OCI-M1 (cell line): Measurements from ENCODE around the gene IDI1.
"Not testable (repeated sequence)": the region's sequence is repeated elsewhere in the genome, so short reads cannot be mapped to it uniquely, and the experiment has no call there.

Experiments
- DNase-seq: peaks from one replicate; lab custom pipeline; 2025; lab: John Stamatoyannopoulos, UW

Gene IDI1

DNA sequence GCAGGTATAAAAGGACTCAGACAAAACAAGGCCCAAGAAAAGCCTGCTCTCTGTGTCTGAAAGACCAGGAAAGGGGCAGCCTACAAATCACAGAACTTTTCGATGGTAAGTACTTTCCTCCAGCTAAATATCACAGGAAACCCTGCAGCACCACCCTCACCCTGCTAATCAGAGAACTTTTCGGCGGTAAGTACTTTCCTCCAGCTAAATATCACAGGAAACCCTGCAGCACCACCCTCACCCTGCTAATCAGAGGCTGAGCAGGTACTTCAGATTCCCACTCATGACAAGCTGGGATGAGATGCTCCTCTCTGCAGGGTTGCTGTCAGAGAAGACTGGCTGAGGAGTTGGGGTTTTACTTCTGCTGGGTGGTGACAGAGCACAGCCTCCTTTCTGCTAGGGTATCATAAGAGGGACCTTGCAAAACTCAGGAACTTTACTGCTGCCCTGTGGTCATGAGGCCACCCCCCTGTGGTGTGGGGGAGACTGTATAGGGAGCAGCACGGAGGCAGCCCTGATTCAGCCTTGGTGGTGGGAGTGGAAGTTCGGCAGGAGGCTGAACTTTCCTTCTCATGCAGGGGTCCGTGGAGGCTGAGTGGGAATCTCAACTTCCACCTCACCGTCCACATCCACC is 14.4 kb upstream of the IDI1 start:
- DNase-seq = no peak

DNA sequence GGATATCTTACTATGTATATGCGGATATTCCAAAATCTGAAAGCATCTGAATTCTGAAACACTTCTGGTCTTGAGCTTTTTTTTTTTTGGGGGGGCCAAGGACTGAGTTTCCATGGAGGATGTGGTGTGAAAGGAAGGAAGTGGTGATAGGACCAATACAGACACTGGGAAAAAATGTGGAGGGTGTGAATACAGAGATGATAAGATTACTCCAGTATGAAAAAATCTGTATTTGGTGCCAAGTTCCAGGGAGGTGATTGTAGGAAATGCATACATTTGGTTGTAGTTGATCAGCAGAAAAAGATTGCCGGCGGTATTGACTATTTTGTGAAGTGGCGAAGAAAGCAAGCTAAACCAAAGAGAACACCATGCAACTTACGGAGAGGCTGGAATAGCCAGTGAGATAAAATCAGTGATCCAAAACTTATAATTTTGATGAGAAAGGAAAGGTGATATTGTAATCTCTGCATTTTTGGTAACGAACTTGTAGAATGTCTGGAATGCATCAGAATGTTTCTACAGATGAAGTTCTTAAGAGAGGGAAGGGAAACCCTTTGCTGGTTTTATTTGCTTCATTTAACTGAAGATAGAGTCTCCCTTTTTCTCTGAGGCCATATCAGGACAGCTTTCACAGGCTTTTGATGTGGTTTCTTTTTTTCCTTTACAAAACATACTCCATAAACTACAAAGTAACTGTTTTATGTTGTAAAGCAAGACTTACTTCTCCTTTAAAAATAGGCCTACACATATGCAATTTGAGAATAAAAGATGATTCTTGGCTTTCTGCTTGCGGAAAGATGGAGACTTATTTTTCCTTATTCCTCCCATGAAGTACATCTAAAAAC is 13.2 kb upstream of the IDI1 start:
- no peak for DNase-seq

- DNase-seq = no peak
These were observed 11.0 kb upstream of the IDI1 start for GRCh38 chr10:1059902-1060301.

DNA sequence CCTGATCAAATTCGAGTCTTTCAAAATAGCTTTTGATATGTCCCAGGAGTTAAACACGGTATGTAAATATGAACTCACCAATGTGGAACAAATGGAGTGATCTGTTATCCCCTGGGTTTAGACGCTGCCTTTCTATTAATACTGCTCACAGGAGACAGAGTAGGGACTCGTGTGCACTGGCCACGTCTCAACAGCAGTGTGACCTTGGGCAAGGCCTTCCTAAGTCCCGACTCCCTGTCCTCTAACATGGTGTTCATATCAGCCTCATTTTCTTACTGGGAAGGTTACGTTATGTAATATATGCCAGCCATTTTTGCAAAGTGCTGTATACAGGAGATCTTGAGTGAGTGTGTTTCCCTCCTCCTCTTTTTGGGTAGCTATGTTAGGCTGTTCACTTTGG is 9.1 kb upstream of the IDI1 start:
- peak; percentile 37 for DNase-seq

DNA sequence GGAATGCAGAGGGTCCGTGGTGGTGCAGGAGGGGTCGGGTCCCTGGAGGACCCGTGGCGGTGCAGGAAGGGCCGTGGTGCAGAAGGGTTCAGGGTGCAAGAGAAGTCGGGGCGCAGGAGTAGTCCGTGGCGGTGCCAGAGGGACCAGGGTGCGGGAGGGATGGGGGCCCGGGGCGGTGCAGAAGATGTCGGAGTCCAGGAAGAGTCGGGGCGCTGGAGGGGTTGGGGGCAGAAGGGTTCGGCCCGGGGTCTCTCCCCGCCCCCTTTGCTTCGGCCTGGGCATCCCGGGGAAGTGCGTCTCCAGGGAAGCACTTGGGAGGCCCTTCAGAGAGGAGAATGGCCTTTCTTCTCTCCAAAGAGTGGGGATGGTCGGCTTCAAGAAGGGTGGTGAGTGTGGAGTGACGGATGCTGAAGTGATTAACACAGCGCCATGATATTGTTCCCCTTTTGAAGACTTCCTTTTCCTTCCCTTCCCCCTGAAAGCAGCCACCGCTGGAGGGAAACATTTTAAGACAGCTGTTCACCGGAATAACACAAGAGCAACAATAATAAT is 8.3 kb upstream of the IDI1 start:
- peak; percentile 64 for DNase-seq

- DNase-seq = peak; percentile 89
These were observed 7.6 kb upstream of the IDI1 start, which contains the start of gene WDR37 for GRCh38 chr10:1056326-1057105. WDR37 (plus strand) TSS chr10:1056385; CDS start chr10:1072156, 15,771 bp downstream.

DNA sequence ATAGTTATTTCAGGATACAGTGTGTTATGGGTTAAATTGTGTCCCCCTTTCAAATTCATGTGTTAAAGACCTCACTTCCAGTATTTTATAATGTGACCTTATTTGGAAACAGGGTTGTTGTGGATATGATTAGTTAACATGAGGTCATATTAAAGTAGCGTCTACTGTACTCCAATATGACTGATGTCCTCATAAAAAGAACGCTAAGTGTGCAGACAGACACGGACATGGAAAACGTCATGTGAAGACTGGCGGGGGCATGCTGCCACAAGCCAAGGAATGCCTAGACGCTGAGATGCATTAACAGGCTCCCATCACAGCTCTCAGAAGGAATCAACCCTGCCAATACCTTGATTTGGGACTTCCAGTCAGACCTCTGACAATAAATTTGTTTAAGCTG is 5.8 kb upstream of the IDI1 start:
- DNase-seq = no peak

DNA sequence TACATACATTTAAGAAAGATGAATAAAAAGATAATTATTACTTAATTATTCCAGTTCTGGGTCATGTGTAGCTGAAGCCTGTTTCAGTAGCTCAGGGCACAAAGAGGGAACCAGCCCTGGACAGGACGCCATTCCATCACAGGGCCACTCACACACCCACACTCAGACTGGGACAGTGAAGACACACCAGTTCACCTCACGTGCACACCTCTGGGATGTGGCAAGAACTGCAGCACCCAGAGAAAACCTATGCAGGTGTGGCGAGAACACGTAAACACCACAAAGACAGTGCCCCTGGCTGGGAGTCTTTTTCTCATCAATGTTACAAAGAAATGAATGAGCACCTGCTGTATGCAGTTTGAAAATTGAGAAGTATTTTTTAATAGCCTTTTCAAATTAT is 1.6 kb upstream of the IDI1 start:
- DNase-seq = peak; percentile 41

DNA sequence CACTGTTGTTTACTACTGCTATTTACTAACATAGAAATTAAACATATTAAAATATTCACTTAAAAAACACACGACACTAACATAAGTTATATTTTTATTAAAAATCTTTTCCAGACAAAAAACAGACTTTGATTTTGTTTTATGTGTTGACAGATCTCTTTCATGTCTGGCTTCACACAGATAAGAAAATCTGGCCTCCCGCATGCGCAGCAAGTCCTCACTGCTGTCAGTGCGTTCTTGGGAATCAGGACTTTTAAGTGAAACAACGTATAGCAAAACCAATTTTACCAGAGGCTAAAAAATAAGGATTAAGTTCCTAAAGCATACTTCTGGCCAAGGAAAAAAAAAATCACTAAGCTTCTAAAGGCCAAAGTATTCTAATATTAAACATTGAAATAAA is 1.2 kb upstream of the IDI1 start:
- DNase-seq = peak; percentile 77

GRCh38 chr10:1049425-1049958 is 573 bp upstream of the IDI1 start:
- DNase-seq = no peak

DNA sequence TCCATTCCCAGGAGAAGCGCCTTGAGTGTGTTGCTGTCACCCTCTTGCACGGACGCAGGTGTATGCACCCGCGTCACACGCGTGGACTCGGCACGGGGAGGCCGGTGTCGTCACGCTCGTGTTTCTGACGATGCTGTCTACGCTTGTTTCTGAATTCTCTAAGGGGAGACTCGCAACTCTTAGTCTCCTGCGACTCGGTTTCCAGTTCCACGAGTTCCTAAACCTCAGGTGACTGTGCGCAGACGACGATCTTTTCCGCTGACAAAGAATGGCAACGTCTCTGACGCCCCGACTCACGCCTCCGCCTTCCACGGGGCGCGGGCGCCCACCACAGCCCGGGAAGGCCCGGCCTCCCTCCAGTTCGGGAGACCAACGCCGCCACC is 579 bp downstream of the IDI1 start:
- DNase-seq = no peak

DNA sequence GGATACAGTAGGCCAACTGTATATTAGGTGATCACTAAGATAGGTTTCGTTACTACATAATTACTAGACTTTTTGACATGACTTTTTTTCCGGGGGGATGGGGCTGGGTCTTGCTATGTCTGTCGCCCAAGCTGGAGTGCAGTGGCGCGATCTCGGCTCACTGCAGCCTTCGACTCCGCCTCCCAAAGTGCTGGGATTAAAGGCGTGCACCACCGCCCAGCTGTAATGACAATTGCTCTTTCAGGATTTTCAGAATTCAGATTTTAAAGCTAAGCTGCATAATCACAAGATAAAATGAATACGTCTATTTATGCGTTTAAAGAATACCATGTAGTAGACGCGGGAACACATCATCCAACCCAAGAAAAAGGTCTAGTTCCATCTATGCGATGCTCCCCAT is 982 bp downstream of the IDI1 start:
- DNase-seq = peak; percentile 31

GRCh38 chr10:1045415-1045814 is 3.5 kb downstream of the IDI1 start:
- no peak for DNase-seq

DNA sequence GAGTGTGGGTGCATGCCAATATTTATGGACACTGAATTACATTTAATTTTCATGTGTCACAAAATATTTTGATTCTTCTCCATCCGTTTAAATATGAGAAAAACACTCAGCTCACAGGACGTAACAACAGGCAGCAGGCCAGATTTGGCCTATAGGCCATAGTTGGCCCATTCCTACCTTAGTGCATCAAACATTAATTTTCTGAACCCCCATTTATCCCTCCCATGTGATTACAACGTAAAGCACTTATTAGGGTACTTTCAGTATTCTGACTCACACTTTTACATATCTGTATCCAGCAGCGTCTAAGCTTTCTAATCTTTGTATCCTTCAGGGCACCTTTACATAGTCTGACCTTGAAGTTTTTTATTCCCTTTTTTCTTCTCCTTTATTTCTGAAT is 4.0 kb downstream of the IDI1 start:
- DNase-seq = no peak

GRCh38 chr10:1044146-1044545 is 4.8 kb downstream of the IDI1 start:
- no peak for DNase-seq

- no peak for DNase-seq
These were observed 5.4 kb downstream of the IDI1 start for GRCh38 chr10:1043532-1043995.

DNA sequence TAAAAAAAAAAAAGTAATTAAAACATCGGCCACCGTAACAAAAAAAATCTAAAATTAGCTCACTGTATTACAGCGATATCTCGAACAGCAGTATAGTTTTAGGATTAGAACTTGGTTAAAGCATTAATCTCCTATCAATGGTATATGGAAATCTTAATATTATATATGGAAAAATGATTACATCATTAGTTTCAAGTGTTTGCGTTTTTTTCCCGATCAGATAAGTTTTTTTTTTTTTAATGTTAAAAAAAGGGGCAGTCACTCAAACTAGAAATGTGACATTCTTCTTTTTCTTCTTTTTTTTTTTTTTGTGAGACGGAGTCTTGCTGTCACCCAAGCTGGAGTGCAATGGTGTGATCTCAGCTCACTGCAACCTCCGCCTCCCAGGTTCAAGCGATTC is 7.4 kb downstream of the IDI1 start:
- no peak for DNase-seq

GRCh38 chr10:1040133-1040532 is 8.8 kb downstream of the IDI1 start:
- DNase-seq = no peak

DNA sequence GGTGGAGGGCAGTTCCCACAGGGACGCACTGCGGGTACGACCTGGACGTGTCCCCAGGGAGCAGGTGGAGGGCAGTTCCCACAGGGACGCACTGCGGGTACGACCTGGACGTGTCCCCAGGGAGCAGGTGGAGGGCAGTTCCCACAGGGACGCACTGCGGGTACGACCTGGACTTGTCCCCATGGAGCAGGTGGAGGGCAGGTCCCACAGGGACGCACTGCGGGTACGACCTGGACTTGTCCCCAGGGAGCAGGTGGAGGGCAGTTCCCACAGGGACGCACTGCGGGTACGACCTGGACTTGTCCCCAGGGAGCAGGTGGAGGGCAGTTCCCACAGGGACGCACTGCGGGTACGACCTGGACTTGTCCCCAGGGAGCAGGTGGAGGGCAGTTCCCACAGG is 10.2 kb downstream of the IDI1 start:
- DNase-seq = not testable (repeated sequence)

DNA sequence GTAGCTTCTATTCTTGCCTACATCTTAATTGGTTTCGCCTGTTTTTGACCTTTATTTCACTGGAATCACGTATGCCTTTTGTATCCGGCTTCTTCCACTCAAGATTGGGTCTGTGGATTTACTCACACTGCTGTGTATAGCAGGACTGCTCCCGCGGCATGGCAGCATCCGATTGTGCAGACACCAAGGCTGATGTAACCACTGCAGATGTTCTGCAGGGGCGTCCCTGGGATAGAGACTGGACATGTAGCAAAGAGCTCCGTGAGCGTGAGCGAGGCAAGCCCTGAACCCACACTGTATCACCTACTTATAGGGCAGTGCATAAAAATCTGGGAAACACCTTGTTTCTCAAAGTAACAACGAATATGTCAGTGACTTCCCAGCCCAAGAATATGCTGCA is 11.8 kb downstream of the IDI1 start:
- no peak for DNase-seq

- no peak for DNase-seq
These were observed 12.6 kb downstream of the IDI1 start for GRCh38 chr10:1036341-1036791.

DNA sequence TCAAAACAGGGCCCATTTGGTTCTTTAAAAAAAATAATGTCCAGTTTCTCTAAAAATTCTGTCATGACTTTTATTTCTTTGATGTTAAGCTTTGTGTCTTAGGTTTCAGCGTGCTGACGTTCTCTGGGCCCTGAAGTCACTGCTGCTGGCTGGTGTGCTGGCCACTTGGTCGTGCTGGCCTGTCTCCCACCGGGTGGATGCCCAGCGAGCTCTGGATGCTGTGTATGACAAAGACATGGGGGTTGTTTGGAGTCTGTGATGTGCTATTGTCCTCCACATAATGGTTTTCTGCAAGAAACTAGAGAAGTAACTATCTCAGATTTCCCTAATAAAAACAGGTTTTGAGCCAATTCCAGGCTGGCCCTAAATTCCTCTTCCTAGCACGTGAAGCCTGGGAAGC is 13.7 kb downstream of the IDI1 start:
- no peak for DNase-seq
